Dendritic cell treated with granulocyte-macrophage colony-stimulating factor and Interleukin-4, amounts not matched to agents 40 ng/mL and 50 ng/mL, for 4 days (primary cell): ENCODE results near the gene TMCO2.
"Not testable (repeated sequence)": the region's sequence is repeated elsewhere in the genome, so short reads cannot be mapped to it uniquely, and the experiment has no call there.

Source experiments
- H3K27ac Mint-ChIP-seq: one replicate; pipeline ENCODE4 v1.8.0; 2022; ENCODE audit warnings: mild to moderate bottlenecking, mixed read lengths
- H3K27me3 Mint-ChIP-seq: one replicate; pipeline ENCODE4 v1.8.0; 2022; ENCODE audit warnings: mild to moderate bottlenecking, mixed read lengths
- H3K36me3 Mint-ChIP-seq: one replicate; pipeline ENCODE4 v1.8.0; 2022; ENCODE audit warnings: low read depth, mixed read lengths
- H3K4me1 Mint-ChIP-seq: one replicate; pipeline ENCODE4 v1.8.0; 2022; ENCODE audit warnings: low read depth, mixed read lengths
- H3K4me3 Mint-ChIP-seq: one replicate; pipeline ENCODE4 v1.8.0; 2022; ENCODE audit warnings: mild to moderate bottlenecking, moderate library complexity, mixed read lengths
- H3K9me3 Mint-ChIP-seq: one replicate; pipeline ENCODE4 v1.8.0; 2022; ENCODE audit warnings: mixed read lengths
- intact Hi-C: fragments of 100-400 bp; cut with micrococcal nuclease; formaldehyde crosslinking; loops from one replicate; pipeline ENCODE4 v1.15.0; 2022

The TMCO2 gene

DNA sequence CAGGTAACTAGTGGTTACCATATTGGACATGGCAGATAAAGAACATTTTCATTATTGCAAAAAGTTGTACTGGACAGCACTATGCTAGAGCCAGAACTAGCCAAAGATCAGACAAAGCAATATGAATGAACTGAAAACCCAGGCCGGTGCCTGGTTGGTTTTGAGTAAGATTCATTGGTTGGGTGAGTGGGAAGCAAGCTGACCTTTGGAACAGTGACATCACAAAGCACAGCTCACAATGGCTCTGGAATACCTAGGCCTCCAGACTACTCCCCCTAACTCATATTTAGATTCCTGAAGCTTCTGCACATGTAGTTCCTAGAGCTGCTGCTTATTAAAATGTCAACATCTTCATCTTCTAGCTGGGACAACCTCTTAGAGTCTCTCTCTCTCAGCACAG is at the start of gene TMCO2:
TMCO2 (plus strand) TSS at position 283 of the 400 bp plus-strand sequence; CDS start at position 340, 57 bp downstream.
- Mint-ChIP-seq H3K27ac (no peak within 1 kb of the TSS), H3K36me3 (no peaks in the 10 kb centered on the region), H3K4me1 (peaks cover 6% of the 10 kb centered on the region), H3K9me3 (no peaks in the 10 kb centered on the region), H3K27me3 (peaks cover 1% of the 10 kb centered on the region), H3K4me3 (no peak within 1 kb of the TSS)
- intact Hi-C loops = no loop called here

GRCh38 chr1:40199126-40199525 is 48.6 kb upstream of the TMCO2 start:
- H3K36me3 Mint-ChIP-seq = peaks cover 65% of the 10 kb centered on the region
- no peak overlapping the region for H3K27ac Mint-ChIP-seq
- H3K4me1 Mint-ChIP-seq = peaks cover 6% of the 10 kb centered on the region
- no peak overlapping the region for H3K4me3 Mint-ChIP-seq
- H3K9me3 Mint-ChIP-seq = no peaks in the 10 kb centered on the region
- intact Hi-C loops = no loop called here
- no peaks in the 10 kb centered on the region for H3K27me3 Mint-ChIP-seq

GRCh38 chr1:40204856-40205255 is 42.9 kb upstream of the TMCO2 start:
- no peaks in the 10 kb centered on the region for H3K27me3 Mint-ChIP-seq
- intact Hi-C loops = no loop called here
- peaks cover 83% of the 10 kb centered on the region for H3K36me3 Mint-ChIP-seq
- H3K27ac Mint-ChIP-seq = peak overlapping the region; percentile 36
- H3K4me3 Mint-ChIP-seq = no peak overlapping the region
- peaks cover 29% of the 10 kb centered on the region for H3K4me1 Mint-ChIP-seq
- H3K9me3 Mint-ChIP-seq = no peaks in the 10 kb centered on the region

DNA sequence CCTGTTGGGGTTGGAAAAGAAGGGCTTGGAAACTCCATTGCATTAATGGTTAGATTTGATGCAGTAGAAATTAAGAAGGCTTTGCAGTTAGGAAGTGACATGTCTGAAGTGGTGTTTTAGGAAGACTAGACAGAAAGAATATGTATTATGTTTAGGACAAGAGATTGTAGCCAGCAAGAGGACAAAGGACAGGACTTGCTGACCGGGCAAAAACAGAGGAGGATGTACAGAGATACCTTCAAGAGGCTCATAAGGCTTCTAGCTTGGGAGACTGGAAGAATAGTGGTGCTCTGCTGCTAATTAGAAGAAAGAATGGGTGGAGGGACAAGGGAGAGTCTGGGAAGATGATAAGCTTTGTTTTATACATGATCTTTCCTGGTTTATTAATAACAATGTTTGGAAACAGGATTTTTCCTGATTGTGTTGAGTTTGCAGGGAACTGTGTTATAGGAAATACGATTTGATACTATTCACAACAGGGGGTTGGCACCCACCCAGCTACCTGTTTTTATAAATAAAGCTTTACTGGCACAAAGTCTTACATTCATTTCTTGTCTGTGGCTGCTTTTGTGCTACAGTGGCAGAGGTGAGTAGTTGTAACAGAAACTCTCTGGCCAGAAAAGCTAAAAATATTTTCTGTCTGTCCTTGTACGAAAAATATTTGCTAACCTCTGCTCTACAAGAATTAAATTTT is 37.1 kb upstream of the TMCO2 start:
- Mint-ChIP-seq H3K4me1 (peaks cover 19% of the 10 kb centered on the region), H3K27me3 (no peaks in the 10 kb centered on the region), H3K36me3 (peaks cover 95% of the 10 kb centered on the region), H3K4me3 (no peak overlapping the region), H3K27ac (no peak overlapping the region), H3K9me3 (no peaks in the 10 kb centered on the region)
- intact Hi-C loops = no loop called here

- peaks cover 63% of the 10 kb centered on the region for H3K36me3 Mint-ChIP-seq
- no peaks in the 10 kb centered on the region for H3K9me3 Mint-ChIP-seq
- H3K4me3 Mint-ChIP-seq = no peak overlapping the region
- H3K27ac Mint-ChIP-seq = no peak overlapping the region
- H3K4me1 Mint-ChIP-seq = no peaks in the 10 kb centered on the region
- intact Hi-C loops = no loop called here
- no peaks in the 10 kb centered on the region for H3K27me3 Mint-ChIP-seq
Observed at GRCh38 chr1:40218333-40218732, 29.4 kb upstream of the TMCO2 start.

- H3K4me1 Mint-ChIP-seq, intact Hi-C loops, H3K27ac Mint-ChIP-seq, H3K4me3 Mint-ChIP-seq, H3K9me3 Mint-ChIP-seq, H3K27me3 Mint-ChIP-seq: not testable (repeated sequence)
- H3K36me3 Mint-ChIP-seq = peaks cover 56% of the 10 kb centered on the region
Observed at GRCh38 chr1:40221471-40221905, 26.2 kb upstream of the TMCO2 start.

DNA sequence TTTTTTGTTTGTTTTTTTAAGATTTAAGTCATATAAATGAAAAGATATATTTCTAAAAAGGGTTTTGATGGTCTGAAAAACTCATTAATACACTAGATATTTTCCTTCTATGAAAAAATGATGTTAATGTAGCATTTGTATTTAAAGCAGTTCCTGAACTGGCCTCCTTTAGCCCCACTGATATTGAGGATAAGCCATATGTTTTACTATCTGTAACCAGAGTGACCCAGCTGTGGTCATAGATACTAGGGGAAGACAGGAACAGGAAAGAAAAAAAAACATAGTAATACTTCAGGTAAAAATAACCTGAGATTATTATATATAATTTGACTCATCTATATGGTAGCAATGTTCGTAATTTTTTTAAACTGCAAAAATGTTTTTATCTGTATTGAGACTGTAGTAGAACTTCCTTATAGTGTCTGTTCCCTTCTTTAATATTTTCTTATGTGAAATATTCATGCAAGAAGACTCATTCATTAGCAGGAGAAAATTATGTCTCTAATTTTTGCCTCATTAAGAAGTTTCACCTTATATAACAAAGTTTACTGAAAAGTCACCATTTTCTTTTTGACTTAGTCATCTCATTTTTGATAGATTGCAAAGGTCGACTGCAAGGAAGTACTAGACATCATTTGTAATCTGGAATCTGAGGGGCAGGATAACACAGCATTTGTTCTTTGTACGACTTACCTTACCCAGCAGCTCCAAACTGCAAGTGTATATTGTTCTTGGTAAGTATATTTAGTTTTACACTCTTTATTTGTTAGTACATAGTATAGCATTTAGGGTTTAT is 25.6 kb upstream of the TMCO2 start:
- Mint-ChIP-seq H3K4me1 (no peaks in the 10 kb centered on the region), H3K36me3 (peaks cover 51% of the 10 kb centered on the region), H3K27ac (no peak overlapping the region), H3K27me3 (no peaks in the 10 kb centered on the region), H3K9me3 (no peaks in the 10 kb centered on the region), H3K4me3 (no peak overlapping the region)
- intact Hi-C loops = no loop called here

GRCh38 chr1:40224040-40224439 is 23.7 kb upstream of the TMCO2 start:
- Mint-ChIP-seq H3K9me3 (no peaks in the 10 kb centered on the region), H3K4me3 (no peak overlapping the region), H3K27me3 (no peaks in the 10 kb centered on the region), H3K4me1 (no peaks in the 10 kb centered on the region), H3K36me3 (peaks cover 55% of the 10 kb centered on the region), H3K27ac (no peak overlapping the region)
- intact Hi-C loops = no loop called here

- H3K4me3 Mint-ChIP-seq = no peak overlapping the region
- no peaks in the 10 kb centered on the region for H3K27me3 Mint-ChIP-seq
- peaks cover 62% of the 10 kb centered on the region for H3K36me3 Mint-ChIP-seq
- intact Hi-C loops = no loop called here
- H3K9me3 Mint-ChIP-seq = no peaks in the 10 kb centered on the region
- no peak overlapping the region for H3K27ac Mint-ChIP-seq
- H3K4me1 Mint-ChIP-seq = no peaks in the 10 kb centered on the region
Observed at GRCh38 chr1:40226192-40226591, 21.5 kb upstream of the TMCO2 start.

GRCh38 chr1:40232444-40232843 is 15.3 kb upstream of the TMCO2 start:
- Mint-ChIP-seq H3K36me3 (peaks cover 96% of the 10 kb centered on the region), H3K27ac (no peak overlapping the region), H3K4me1 (peaks cover 4% of the 10 kb centered on the region), H3K4me3 (no peak overlapping the region), H3K9me3 (no peaks in the 10 kb centered on the region), H3K27me3 (no peaks in the 10 kb centered on the region)
- intact Hi-C loops = no loop called here

GRCh38 chr1:40239626-40240025 is 8.1 kb upstream of the TMCO2 start:
- Mint-ChIP-seq H3K4me1 (peaks cover 12% of the 10 kb centered on the region), H3K27me3 (no peaks in the 10 kb centered on the region), H3K27ac (no peak overlapping the region), H3K9me3 (no peaks in the 10 kb centered on the region), H3K4me3 (no peak overlapping the region), H3K36me3 (peaks cover 48% of the 10 kb centered on the region)
- intact Hi-C loops = no loop called here

- Mint-ChIP-seq H3K27ac (no peak overlapping the region), H3K4me3 (no peak overlapping the region), H3K27me3 (peaks cover 1% of the 10 kb centered on the region), H3K9me3 (no peaks in the 10 kb centered on the region), H3K36me3 (peaks cover 41% of the 10 kb centered on the region), H3K4me1 (peaks cover 12% of the 10 kb centered on the region)
- intact Hi-C loops = no loop called here
Observed at GRCh38 chr1:40240390-40240789, 7.3 kb upstream of the TMCO2 start.

- H3K27me3 Mint-ChIP-seq = peaks cover 1% of the 10 kb centered on the region
- no peaks in the 10 kb centered on the region for H3K9me3 Mint-ChIP-seq
- H3K27ac Mint-ChIP-seq = peak overlapping the region; percentile 71
- H3K4me1 Mint-ChIP-seq = peaks cover 12% of the 10 kb centered on the region
- intact Hi-C loops = loop anchor here (1.0 kb wide), 1 partner anchor 17 kb away; the partner anchor contains the start of gene ZMPSTE24
- peak overlapping the region; percentile 47 for H3K4me3 Mint-ChIP-seq
- peaks cover 31% of the 10 kb centered on the region for H3K36me3 Mint-ChIP-seq
Observed at GRCh38 chr1:40241362-40241761, 6.4 kb upstream of the TMCO2 start.

- Mint-ChIP-seq H3K9me3 (no peaks in the 10 kb centered on the region), H3K4me1 (peaks cover 12% of the 10 kb centered on the region), H3K4me3 (no peak overlapping the region), H3K36me3 (peaks cover 11% of the 10 kb centered on the region), H3K27me3 (peaks cover 1% of the 10 kb centered on the region), H3K27ac (no peak overlapping the region)
- intact Hi-C loops = no loop called here
Observed at GRCh38 chr1:40243351-40243750, 4.4 kb upstream of the TMCO2 start.
